ENCODE results near the gene FARP2.

Gene FARP2

DNA sequence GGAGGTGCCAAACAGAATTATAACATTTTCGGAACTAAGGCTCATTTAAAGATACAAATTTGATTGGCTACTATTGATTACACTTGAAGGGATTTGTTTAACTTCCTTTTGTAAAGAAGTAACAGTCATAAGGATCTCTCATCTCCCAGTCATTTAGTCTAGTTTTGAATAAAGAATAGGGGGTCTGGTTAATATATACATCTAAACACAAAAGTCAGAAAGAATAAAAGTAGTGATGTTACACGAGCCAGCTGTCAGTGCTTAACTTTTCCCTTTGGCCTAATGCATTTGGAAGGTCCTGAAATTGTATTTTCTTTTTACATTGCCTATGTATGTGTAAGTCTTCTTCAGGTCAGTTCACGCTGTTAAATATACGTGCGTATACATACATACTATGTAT, 32.3 kb upstream of the FARP2 start:
- DNase-seq (ENCODE audit: low spot score): no peak

DNA sequence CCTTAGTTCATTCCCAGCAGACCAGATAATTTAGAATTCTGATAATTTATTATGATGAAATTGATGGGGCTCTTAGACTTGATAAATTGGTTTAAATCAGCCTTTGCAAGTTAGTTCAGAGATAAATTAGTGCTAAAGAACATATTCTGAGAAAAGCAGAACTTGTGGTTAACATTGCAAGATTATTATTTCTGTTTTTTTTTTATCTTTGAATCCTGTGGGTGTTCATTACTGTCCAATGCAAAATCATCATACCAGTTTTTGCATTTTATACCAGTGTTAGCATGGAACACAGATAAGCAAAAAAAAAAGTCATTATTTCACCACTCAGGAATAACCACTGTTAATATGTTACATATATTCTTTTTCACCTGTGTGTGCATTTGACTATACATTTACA, 31.3 kb upstream of the FARP2 start:
- DNase-seq (ENCODE audit: low spot score): no peak

DNA sequence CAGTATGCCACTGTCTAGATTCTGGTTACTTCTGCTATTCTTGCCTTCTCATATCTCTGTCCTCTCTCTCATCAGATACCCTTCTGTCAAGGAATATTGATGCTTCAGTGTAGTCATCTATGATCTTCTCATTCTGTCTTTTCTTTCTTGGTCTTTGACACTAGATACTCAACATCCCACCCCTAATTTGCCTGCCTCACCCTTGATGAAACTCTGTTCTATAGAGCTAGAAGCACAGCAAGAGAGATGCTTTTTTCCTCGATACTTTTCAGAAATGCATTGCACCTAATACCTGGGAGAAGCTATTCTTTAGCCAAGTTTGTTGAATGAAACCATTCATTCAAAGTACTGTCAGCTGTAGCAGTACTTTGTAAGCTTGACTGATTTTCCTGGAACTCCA, 30.8 kb upstream of the FARP2 start:
- no peak for DNase-seq (ENCODE audit: low spot score)

GRCh38 chr2:241329669-241330615, 26.1 kb upstream of the FARP2 start:
- DNase-seq (ENCODE audit: low spot score): no peak

GRCh38 chr2:241330616-241330981, 25.5 kb upstream of the FARP2 start:
- DNase-seq (ENCODE audit: low spot score): no peak

DNA sequence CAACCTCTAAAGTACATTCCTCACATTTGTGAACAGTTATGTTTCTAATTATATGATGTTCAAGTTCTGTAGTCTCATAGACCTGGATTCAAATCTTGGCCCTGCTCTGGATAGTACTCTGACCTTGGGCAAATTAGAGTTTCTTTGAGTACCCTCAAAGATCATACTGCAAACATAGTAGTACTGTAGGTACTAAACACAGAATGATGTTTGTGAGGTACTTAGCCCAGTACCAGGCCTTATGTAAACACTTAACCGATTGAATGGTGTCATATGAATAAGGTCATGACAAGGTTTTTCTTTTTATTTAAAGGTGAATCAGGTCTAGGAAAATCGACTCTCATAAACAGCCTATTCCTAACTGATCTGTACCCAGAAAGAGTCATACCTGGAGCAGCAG, 21.3 kb upstream of the FARP2 start:
- DNase-seq (ENCODE audit: low spot score): no peak

- no peak for DNase-seq (ENCODE audit: low spot score)
Measured at GRCh38 chr2:241339839-241340630, 16.1 kb upstream of the FARP2 start.

- DNase-seq (ENCODE audit: low spot score): no peak
Measured at GRCh38 chr2:241340631-241341163, 15.4 kb upstream of the FARP2 start.

GRCh38 chr2:241344925-241345651, 11.0 kb upstream of the FARP2 start:
- no peak for DNase-seq (ENCODE audit: low spot score)

DNA sequence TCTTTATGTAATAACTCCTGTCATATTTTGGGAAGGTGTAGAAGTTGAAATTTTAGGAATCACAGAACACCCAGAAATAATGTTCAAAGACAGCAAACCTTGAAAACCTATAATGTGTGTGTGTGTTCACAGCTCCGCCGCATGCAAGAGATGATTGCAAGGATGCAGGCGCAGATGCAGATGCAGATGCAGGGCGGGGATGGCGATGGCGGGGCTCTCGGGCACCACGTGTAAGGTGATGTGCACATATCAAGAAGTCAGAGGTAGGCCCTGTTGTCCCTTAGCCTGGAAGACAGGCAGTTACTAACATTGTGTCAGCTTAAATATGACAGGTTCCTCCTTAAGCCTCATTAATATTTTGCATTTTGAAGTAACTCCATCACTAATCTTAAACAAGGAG, 6.1 kb upstream of the FARP2 start:
- DNase-seq (ENCODE audit: low spot score): no peak

DNA sequence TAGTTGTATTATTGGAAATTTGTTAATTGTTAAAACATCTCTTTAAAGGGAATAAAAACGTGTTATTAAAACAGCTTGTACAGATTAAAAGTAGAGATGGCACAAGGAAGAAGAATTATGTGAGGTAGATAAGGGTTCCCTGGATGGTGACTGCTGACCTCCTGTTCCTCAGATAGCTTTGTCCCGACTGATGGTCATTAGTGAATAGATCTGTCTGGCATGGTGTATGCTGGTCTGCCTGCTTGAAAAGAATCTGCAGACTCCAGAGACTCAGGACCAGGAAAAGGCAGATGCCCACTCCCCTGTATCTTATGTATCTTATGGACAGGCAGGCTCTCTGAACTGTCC, 5.6 kb upstream of the FARP2 start:
- no peak for DNase-seq (ENCODE audit: low spot score)

GRCh38 chr2:241350878-241351639, 5.0 kb upstream of the FARP2 start:
- DNase-seq (ENCODE audit: low spot score): no peak

- no peak for DNase-seq (ENCODE audit: low spot score)
Measured at GRCh38 chr2:241351640-241352031, 4.4 kb upstream of the FARP2 start.

- DNase-seq (ENCODE audit: low spot score): no peak
Measured at GRCh38 chr2:241352227-241352626, 3.9 kb upstream of the FARP2 start.

- no peak for DNase-seq (ENCODE audit: low spot score)
Measured at GRCh38 chr2:241354668-241355658, 1.1 kb upstream of the FARP2 start.

DNA sequence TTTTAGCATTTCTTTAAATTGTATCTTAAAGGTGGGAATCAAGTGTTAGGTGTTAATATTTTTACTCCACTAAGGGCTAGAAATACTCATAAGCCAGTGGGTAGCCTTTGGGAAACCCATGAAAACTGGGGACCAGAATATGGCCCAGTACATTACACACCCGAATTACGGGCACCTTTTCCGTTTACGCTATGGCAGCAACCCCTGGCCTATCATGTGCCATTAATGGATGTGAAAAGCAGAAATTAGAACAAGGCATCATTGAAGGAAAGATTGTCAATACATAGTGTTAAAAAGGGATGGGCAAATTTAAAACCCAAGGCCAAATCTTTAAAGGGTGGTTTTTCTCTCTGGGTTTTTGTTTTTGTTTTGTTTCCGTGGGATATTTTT, 781 bp downstream of the FARP2 start:
- no peak for DNase-seq (ENCODE audit: low spot score)

GRCh38 chr2:241357531-241357930, 1.4 kb downstream of the FARP2 start:
- DNase-seq (ENCODE audit: low spot score): no peak

- DNase-seq (ENCODE audit: low spot score): no peak
Measured at GRCh38 chr2:241358470-241358869, 2.4 kb downstream of the FARP2 start.

DNA sequence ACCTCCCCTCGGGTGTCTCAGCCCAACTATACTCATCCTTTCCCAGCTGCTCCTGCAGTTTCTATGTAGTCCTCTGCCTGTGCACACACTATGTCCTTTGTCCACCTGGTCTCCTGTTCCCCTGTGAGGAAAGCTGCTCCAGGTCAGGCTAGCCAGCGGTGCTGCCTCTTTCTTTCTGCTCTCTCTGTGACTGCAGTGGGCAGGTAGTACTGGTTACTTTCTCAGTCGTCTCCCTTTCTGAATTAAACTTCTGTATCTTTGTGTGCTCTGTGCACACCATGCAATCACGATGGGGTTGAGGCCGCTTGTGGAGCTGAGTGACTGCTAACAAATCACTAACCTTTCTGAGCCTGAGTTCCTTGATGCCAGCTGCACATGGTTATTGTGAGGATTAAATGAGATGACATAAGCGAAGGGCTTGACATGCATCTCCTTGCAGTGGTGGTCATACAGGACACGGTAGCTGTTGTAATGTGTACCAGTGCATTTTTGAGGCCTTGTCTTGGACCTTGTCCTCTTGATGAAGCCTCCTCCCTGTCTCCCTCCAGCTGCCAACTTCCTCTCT, 3.5 kb downstream of the FARP2 start:
- no peak for DNase-seq (ENCODE audit: low spot score)

GRCh38 chr2:241363426-241363825, 7.3 kb downstream of the FARP2 start:
- no peak for DNase-seq (ENCODE audit: low spot score)
